Prostate gland (tissue), 2 donors: ENCODE measurements around the gene ZNF488. TPM values are rescaled to one million over a fixed set of nuclear protein-coding genes. Genes with fewer than 3 reads are reported as not detected.

Experiments
- DNase-seq: peaks from one replicate; pipeline ENCODE4 v3.0.0-alpha.2; 2019; ENCODE audit warnings: low spot score
- H3K27ac ChIP-seq, 2 donors: fragments of 200-600 bp; sonication (generic); 2 replicates each; pipeline ENCODE4 v1.5.1; 2017 to 2019
- H3K27me3 ChIP-seq: fragments of 200-600 bp; sonication (generic); replicated peaks from 2 replicates; pipeline ENCODE4 v1.5.1; 2019; ENCODE audit not compliant: insufficient read depth
- H3K36me3 ChIP-seq, 2 donors: fragments of 200-600 bp; sonication (generic); 1 replicate in 1 of 2; 2 replicates in 1 of 2; pipeline versions ENCODE4 v1.5.1 to v1.8.1; 2017 to 2019
- H3K4me1 ChIP-seq: fragments of 200-600 bp; sonication (generic); replicated peaks from 2 replicates; pipeline ENCODE4 v1.5.1; 2019
- H3K4me3 ChIP-seq, 2 donors: fragments of 200-600 bp; sonication (generic); 2 replicates each; pipeline ENCODE4 v1.5.1; 2017 to 2019
- H3K9me3 ChIP-seq: fragments of 200-600 bp; sonication (generic); 2 replicates; pipeline ENCODE4 v1.5.1; 2017
- CTCF ChIP-seq, 4 experiments: fragments of 200-600 bp in 2 of 4; fragments of 450-650 bp in 2 of 4; sonication (generic) in 2 of 4; IDR thresholded peaks; 1 replicate in 3 of 4; 2 replicates in 1 of 4; pipeline ENCODE4 v1.5.1; 2016 to 2019; ENCODE audit warnings: antibody characterized with exemption in 4 of 4, mild to moderate bottlenecking in 2 of 4, moderate library complexity in 2 of 4
- POLR2A ChIP-seq: fragments of 450-650 bp; IDR thresholded peaks from one replicate; pipeline ENCODE4 v1.6.1; 2016; ENCODE audit warnings: antibody characterized with exemption, mild to moderate bottlenecking
- POLR2AphosphoS5 ChIP-seq: sonication (generic); formaldehyde crosslinking; IDR thresholded peaks from one replicate; pipeline ENCODE4 v1.6.1; 2017; ENCODE audit warnings: antibody characterized with exemption
- whole genome bisulfite sequencing: methylation state at CpG from one replicate; pipeline ENCODE4 v1.1.5; 2018; 5-methylcytosine and 5-hydroxymethylcytosine counted together
- intact Hi-C: fragments of 100-400 bp; cut with DNase I; formaldehyde crosslinking; loops from one replicate; pipeline ENCODE4 v1.14.2; 2022
- total RNA-seq, 2 donors: library from RNA; depleted of rRNA; stranded (reverse); fragments of >200 nt; gene quantifications; one replicate each; pipeline ENCODE4 v1.1.0, GENCODE V29; 2016

ZNF488 gene
- total RNA-seq, 2 donors from 2014 or later, result 1.5 to 1.9 TPM

DNA sequence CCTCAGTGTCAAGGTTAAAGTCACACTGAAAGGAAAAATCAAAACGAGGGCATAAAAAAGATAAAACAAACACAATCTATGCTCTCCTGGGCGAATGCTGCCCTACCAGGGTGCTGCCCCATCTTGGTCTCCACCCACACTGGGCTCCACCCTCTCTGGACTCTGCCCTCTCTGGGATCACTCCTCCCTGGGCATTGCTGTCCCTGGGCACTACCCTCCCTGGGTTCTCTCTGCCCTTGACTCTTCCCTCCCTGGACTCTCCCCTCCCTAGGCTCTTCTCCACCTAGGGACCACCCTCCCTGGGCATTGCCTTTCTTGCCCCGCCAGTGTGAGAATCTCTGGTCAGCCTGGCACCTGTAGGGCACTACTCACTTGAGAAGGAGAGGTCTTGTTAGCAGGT is 53.3 kb downstream of the ZNF488 start:
- WGBS, result 69% methylated on average over 3 of the region's 3 CpGs
- no peaks in the 10 kb centered on the region for H3K27me3 ChIP-seq
- H3K36me3 ChIP-seq, result no peaks in the 10 kb centered on the region
- TF ChIP-seq POLR2A, result no peak
- TF ChIP-seq CTCF (IDR thresholded peaks at IDR 0.05), result no peak
- no peak for TF ChIP-seq POLR2AphosphoS5
- intact Hi-C loops, result no loop called here
- no peaks in the 10 kb centered on the region for H3K9me3 ChIP-seq
- no peak overlapping the region for H3K27ac ChIP-seq
- no peak overlapping the region for H3K4me3 ChIP-seq
- no peak for DNase-seq
- no peaks in the 10 kb centered on the region for H3K4me1 ChIP-seq

- no peaks in the 10 kb centered on the region for H3K27me3 ChIP-seq
- no peaks in the 10 kb centered on the region for H3K36me3 ChIP-seq
- H3K27ac ChIP-seq, result no peak overlapping the region
- no peaks in the 10 kb centered on the region for H3K9me3 ChIP-seq
- WGBS, result 91% methylated on average over 3 of the region's 3 CpGs
- no peak for DNase-seq
- H3K4me1 ChIP-seq, result no peaks in the 10 kb centered on the region
- H3K4me3 ChIP-seq, result no peak overlapping the region
- intact Hi-C loops, result no loop called here
- TF ChIP-seq POLR2A (no peak), CTCF (IDR thresholded peaks at IDR 0.05) (no peak), POLR2AphosphoS5 (no peak)
These were observed 53.7 kb downstream of the ZNF488 start for GRCh38 chr10:47330366-47330765.

DNA sequence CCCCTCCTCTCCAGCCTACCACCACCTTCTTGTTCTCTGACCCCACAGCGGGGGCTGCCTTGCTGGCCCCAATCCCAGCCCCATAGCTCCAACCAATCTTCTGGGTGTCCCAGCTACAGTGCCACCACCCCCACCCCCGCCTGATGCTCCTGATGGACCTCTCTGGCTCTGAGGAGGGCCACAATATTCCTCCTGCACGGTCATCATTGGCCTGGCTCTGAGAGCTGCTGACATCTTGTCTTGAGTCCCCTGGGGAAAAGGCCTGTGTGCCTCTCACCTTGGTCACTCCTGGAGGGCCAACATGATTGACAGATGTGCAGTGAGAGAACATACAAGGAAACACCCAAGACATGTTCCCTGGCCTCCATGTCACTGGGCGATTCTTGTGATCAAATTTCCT is 54.2 kb downstream of the ZNF488 start:
- H3K36me3 ChIP-seq, result no peaks in the 10 kb centered on the region
- WGBS, result 96% methylated on average over 4 of the region's 4 CpGs
- intact Hi-C loops, result no loop called here

DNA sequence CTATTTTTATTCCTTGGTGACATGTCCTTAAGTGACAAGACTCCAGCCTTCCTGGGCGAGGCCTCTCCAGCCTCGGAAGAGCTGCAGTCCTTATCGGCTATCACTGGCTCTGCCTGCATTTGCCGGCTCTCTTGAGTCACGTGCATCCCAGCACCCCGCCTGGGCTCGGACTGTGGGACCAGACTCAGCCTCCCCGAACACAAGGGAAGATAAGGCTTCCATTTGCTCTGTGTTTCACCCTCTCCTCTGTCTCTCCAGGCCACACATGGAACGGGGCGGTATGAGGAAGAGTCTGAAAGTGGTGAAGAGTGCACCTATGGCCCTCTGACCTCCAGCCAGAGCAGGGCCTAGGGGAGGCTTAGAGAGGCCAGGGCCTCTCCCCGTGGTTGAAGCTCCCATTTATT is 57.2 kb downstream of the ZNF488 start:
- WGBS, result 89% methylated on average over 11 of the region's 11 CpGs
- Histone ChIP-seq H3K27me3 (peaks cover under 1% of the 10 kb centered on the region), H3K27ac (no peak overlapping the region), H3K9me3 (no peaks in the 10 kb centered on the region), H3K4me3 (no peak overlapping the region), H3K4me1 (no peaks in the 10 kb centered on the region), H3K36me3 (no peaks in the 10 kb centered on the region)
- TF ChIP-seq POLR2A (no peak), CTCF (IDR thresholded peaks at IDR 0.05) (no peak), POLR2AphosphoS5 (no peak)
- intact Hi-C loops, result no loop called here
- no peak for DNase-seq

More for the DNA sequence above, 54.2 kb downstream of the ZNF488 start:
- no peaks in the 10 kb centered on the region for H3K9me3 ChIP-seq
- no peak overlapping the region for H3K27ac ChIP-seq
- H3K4me3 ChIP-seq, result no peak overlapping the region
- no peak for DNase-seq
- H3K4me1 ChIP-seq, result no peaks in the 10 kb centered on the region
- TF ChIP-seq POLR2A, result no peak
- TF ChIP-seq CTCF (IDR thresholded peaks at IDR 0.05), result no peak
- TF ChIP-seq POLR2AphosphoS5, result no peak
- H3K27me3 ChIP-seq, result no peaks in the 10 kb centered on the region

DNA sequence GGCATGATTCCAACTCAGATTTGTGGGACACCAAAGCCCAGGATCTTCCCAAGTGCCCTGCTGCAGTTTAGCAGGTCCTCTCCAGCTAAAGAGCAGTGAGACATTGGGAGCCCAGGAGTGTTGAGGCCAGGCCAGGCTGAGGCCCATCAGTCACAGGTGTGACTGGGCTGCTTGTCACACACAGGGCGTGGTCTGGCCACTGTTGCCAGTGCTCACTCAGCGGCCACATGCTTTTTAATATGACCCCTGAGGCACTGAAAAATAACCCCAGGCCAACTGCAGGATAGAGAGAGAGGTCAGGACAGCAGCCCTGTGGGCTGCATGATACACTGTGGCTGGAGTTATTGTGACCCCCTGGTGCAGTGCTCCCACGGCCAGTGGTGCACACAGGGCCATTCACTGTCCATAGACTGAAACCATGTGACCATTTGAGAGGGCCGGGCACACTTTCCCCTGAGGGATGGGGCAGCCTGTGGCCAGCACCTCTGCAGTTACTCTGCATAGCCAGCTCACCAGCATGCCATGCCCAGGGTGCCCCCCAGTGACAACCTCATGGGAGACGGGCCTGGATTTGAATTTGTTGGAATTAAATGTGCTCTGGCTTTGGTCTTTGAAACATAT is 57.7 kb downstream of the ZNF488 start:
- Histone ChIP-seq H3K9me3 (no peaks in the 10 kb centered on the region), H3K27ac (no peak overlapping the region), H3K4me1 (no peaks in the 10 kb centered on the region), H3K4me3 (no peak overlapping the region), H3K36me3 (no peaks in the 10 kb centered on the region), H3K27me3 (peaks cover 1% of the 10 kb centered on the region)
- TF ChIP-seq POLR2A, result no peak
- no peak for TF ChIP-seq CTCF (IDR thresholded peaks at IDR 0.05)
- no peak for TF ChIP-seq POLR2AphosphoS5
- intact Hi-C loops, result no loop called here
- 70% methylated on average over 5 of the region's 5 CpGs for WGBS
- no peak for DNase-seq
